GM13977 (cell line): ENCODE results near the gene CCDC24.

Experiments used
- DNase-seq: peaks from one replicate; pipeline ENCODE4 v3.0.0; 2012; ENCODE audit warnings: low spot score
- in situ Hi-C: fragments of 300-500 bp; cut with MboI; formaldehyde crosslinking; loops from one replicate; pipeline ENCODE4 v1.12.0; 2022; ENCODE audit warnings: low sequenced_read_pairs, low pct_unique_long_range_greater_than_20kb, mixed read lengths, inconsistent platforms; ENCODE audit not compliant: unreplicated experiment
- TF ChIP-seq, protein P1 (sequence below): IDR thresholded peaks from 2 replicates; pipeline ENCODE4 v1.5.1; 2012; ENCODE audit warnings: mild to moderate bottlenecking, control low read depth; ENCODE audit not compliant: insufficient read depth; ENCODE audit errors: extremely low read depth, missing control alignments

CCDC24 gene

DNA sequence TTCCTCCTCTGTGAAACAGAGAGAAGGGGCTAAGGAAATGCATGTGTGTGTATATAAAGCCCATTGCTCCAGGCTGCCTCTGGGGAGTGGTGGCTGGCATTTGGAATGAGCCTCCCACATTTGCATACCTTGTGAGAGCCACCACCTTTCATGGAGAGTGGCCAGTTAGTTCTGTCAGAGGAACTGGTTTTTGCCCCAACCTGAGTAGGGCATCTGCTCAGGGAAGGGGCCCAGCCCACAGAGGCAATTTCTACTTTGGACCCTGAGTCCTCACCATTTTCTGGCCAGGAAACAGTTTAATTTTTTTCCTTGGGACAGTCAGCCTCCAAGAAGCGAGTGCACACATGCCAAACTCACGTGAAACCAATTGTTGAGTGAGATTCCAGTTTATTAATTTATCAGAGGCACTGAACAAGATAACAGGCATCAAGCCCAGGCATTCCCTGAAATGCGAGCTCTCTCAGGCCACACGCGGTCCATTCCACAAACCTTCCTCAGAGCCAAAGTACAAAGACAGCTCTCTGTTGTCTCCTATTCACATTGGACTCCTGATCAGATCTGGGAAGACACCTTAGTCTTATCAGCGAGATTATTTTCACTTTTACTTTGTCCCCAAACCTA lies 40.9 kb downstream of the CCDC24 start:
- peak; percentile 6 for DNase-seq
- in situ Hi-C loops: loop anchor here (25.0 kb wide), 1 partner anchor 495 kb away; the partner anchor contains the start of gene PTPRF
- TF ChIP-seq, protein P1, sequence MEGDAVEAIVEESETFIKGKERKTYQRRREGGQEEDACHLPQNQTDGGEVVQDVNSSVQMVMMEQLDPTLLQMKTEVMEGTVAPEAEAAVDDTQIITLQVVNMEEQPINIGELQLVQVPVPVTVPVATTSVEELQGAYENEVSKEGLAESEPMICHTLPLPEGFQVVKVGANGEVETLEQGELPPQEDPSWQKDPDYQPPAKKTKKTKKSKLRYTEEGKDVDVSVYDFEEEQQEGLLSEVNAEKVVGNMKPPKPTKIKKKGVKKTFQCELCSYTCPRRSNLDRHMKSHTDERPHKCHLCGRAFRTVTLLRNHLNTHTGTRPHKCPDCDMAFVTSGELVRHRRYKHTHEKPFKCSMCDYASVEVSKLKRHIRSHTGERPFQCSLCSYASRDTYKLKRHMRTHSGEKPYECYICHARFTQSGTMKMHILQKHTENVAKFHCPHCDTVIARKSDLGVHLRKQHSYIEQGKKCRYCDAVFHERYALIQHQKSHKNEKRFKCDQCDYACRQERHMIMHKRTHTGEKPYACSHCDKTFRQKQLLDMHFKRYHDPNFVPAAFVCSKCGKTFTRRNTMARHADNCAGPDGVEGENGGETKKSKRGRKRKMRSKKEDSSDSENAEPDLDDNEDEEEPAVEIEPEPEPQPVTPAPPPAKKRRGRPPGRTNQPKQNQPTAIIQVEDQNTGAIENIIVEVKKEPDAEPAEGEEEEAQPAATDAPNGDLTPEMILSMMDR: no peak

GRCh38 chr1:44033041-44033575 lies 41.7 kb downstream of the CCDC24 start:
- no peak for DNase-seq
- in situ Hi-C loops: loop anchor here (25.0 kb wide), 1 partner anchor 496 kb away; the partner anchor contains the start of gene PTPRF
- TF ChIP-seq, protein P1: no peak

- in situ Hi-C loops: loop anchor here (25.0 kb wide), 1 partner anchor 496 kb away; the partner anchor contains the start of gene PTPRF
- DNase-seq: no peak
- TF ChIP-seq, protein P1: no peak
These were observed 42.4 kb downstream of the CCDC24 start for GRCh38 chr1:44033756-44034155.

GRCh38 chr1:44034423-44034822 lies 43.0 kb downstream of the CCDC24 start:
- in situ Hi-C loops: loop anchor here (25.0 kb wide), 1 partner anchor 497 kb away; the partner anchor contains the start of gene PTPRF

GRCh38 chr1:44034976-44035716 lies 43.7 kb downstream of the CCDC24 start:
- TF ChIP-seq, protein P1: no peak
- no peak for DNase-seq
- in situ Hi-C loops: loop anchor here (25.0 kb wide), 1 partner anchor 498 kb away; the partner anchor contains the start of gene PTPRF

More at GRCh38 chr1:44034423-44034822, 43.0 kb downstream of the CCDC24 start:
- no peak for DNase-seq
- TF ChIP-seq, protein P1: no peak

DNA sequence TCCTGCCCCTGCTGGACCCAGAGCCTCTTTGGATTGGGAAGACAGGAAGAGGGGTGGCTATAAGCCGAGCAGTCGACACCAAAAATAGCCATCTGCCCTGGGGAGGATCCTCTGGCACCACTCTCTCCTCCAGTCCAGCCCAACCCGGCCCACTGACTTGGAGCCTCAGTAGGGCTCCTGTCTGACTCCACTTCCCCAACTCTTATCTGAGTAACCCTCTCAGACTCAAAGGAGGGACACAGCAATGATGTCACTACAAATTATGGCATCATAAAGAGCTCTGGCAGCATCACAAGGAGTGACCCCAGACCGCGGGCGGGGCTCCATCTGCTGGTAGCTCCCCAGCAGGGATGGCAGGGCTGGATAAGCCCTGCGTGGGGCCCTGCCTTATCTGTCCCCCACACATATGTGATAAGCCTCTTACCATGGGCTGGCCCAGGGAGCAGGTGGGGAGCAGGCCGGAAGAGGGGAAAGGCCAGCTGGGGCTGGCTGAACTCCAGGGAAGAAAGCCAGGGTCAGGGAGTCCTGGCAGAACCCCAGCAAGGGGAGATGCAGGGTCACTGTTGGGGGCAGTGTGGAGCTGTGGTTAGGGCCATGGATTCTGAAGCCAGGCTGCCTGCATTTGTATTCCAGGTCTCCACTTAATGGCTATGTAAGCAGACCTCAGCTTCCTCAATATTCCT lies 44.5 kb downstream of the CCDC24 start:
- TF ChIP-seq, protein P1: no peak
- no peak for DNase-seq
- in situ Hi-C loops: loop anchor here (25.0 kb wide), 1 partner anchor 499 kb away; the partner anchor contains the start of gene PTPRF
